ACC112 (cell line): Measurements from ENCODE around the gene DNAL4.

Experiments used
- H2AFZ ChIP-seq: fragments of 200-600 bp; sonication (generic); one replicate; pipeline ENCODE4 v1.6.0; 2017; ENCODE audit warnings: antibody characterized with exemption, low read length; ENCODE audit not compliant: unreplicated experiment
- H3K27ac ChIP-seq: fragments of 200-600 bp; sonication (generic); 2 replicates; pipeline ENCODE4 v1.5.1; 2014; ENCODE audit warnings: low read depth, mild to moderate bottlenecking, antibody characterized with exemption, low read length, moderate library complexity
- H3K27me3 ChIP-seq: fragments of 200-600 bp; sonication (generic); 2 replicates; pipeline ENCODE4 v1.6.1; 2014; ENCODE audit warnings: mild to moderate bottlenecking, antibody characterized with exemption, low read length, moderate library complexity, mixed read lengths; ENCODE audit not compliant: insufficient read depth
- H3K36me3 ChIP-seq: fragments of 200-600 bp; sonication (generic); 2 replicates; pipeline ENCODE4 v1.6.1; 2016; ENCODE audit warnings: mild to moderate bottlenecking, antibody characterized with exemption, low read length, moderate library complexity, mixed read lengths; ENCODE audit not compliant: insufficient read depth
- H3K4me1 ChIP-seq: fragments of 200-600 bp; sonication (generic); one replicate; pipeline ENCODE4 v1.6.1; 2016; ENCODE audit warnings: low read length, mixed read lengths; ENCODE audit not compliant: insufficient read depth, unreplicated experiment, control insufficient read depth
- H3K4me3 ChIP-seq: fragments of 200-600 bp; sonication (generic); 2 replicates; pipeline ENCODE4 v1.5.1; 2014; ENCODE audit warnings: mild to moderate bottlenecking, low read depth, low read length
- H3K79me2 ChIP-seq: fragments of 200-600 bp; sonication (generic); one replicate; pipeline ENCODE4 v1.6.0; 2016; ENCODE audit warnings: low read length; ENCODE audit not compliant: control insufficient read depth, unreplicated experiment, insufficient read depth

DNAL4 gene

DNA sequence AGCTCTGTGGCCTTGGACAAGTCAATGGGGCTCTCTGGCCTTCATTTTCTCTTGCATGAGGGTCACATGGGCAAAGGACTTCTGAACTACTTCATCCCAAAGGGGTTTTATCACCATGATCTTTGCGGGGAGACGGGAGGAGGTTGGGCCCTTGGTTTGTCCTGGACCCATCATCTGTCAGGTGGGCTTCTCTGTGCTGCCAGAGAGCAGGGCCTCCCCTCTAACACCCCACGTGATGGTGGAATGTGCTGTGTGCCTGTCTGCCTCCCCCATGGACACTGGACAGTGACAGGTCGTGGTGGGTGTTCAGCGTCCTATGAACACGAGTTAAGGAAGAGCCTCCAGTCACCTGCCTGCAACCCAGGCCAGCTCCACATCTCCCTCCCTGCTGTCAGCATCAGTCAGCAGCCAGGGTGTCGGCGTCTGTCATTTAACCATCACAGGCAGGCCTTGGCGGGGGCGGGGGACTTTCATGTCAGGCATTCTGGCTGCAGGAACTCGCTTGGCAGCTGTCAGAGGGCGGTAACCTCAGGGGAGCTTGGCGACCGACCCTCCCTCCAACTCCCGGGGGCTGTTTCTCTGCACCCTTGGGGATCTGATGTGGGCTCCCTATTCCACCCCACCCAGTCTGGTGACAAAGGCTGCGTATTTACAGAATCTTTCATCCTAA is 35.5 kb downstream of the DNAL4 start:
- Histone ChIP-seq H3K4me1 (peaks cover 8% of the 10 kb centered on the region), H3K4me3 (no peak overlapping the region), H3K79me2 (peaks cover 10% of the 10 kb centered on the region), H3K27me3 (no peaks in the 10 kb centered on the region), H2AFZ (no peak overlapping the region), H3K27ac (no peak overlapping the region), H3K36me3 (no peaks in the 10 kb centered on the region)

DNA sequence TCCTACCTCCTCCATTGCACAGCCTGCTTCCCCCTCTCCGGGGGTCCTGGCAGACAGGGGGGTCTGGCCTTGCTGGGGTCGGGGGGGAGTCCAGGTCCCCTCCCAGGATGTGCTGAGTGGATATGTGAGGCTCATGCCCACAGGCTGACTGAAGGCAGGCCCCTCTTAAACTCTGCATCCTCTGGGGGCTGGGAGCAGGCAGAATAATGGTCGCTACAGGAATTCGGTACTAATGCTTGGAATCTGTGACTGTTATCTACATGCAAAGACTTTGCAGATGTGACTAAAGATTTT is 36.5 kb downstream of the DNAL4 start:
- Histone ChIP-seq H3K4me1 (peaks cover 8% of the 10 kb centered on the region), H3K4me3 (no peak overlapping the region), H3K27ac (no peak overlapping the region), H2AFZ (no peak overlapping the region), H3K79me2 (peaks cover 10% of the 10 kb centered on the region), H3K36me3 (no peaks in the 10 kb centered on the region), H3K27me3 (no peaks in the 10 kb centered on the region)

DNA sequence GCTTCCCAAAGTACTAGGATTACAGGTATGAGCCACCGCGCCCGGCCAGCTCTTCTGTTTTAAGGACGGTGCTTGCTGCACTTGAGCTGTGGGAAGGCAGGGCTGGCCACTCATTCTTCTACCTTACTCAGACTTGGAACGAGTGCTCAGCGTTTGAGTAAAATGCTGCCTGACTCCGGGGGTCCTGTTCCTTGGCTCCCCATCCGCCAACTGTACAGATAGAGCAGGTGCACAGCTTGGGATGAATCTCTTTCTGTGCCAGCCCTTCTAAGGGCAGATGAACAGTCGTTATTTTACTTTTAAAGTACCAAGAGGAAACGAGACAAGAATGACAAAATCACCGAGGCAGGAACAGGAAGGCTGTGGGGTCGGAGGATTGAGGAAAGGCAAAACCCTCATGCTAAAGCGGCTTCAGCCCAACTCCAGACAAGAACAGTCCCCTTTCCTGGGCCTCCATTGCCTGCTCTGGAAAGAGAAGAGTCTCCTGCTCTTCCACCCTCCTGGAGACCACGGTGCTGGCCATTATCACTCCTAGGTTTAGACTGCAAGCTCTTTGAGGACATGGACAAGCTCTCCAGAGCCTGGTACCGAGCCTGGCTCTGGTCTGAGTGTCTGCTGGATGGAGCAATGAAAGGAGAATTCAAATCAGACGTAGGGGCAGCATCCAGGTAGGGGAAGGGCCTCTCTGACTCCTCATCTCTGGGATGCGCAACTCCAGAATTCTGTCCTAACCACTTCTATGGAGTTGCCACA is 37.1 kb downstream of the DNAL4 start:
- H3K36me3 ChIP-seq = no peaks in the 10 kb centered on the region
- peaks cover 10% of the 10 kb centered on the region for H3K79me2 ChIP-seq
- H3K27me3 ChIP-seq = no peaks in the 10 kb centered on the region
- H2AFZ ChIP-seq = no peak overlapping the region
- H3K4me3 ChIP-seq = peak overlapping the region; percentile 74
- H3K27ac ChIP-seq = no peak overlapping the region
- H3K4me1 ChIP-seq = peaks cover 8% of the 10 kb centered on the region

DNA sequence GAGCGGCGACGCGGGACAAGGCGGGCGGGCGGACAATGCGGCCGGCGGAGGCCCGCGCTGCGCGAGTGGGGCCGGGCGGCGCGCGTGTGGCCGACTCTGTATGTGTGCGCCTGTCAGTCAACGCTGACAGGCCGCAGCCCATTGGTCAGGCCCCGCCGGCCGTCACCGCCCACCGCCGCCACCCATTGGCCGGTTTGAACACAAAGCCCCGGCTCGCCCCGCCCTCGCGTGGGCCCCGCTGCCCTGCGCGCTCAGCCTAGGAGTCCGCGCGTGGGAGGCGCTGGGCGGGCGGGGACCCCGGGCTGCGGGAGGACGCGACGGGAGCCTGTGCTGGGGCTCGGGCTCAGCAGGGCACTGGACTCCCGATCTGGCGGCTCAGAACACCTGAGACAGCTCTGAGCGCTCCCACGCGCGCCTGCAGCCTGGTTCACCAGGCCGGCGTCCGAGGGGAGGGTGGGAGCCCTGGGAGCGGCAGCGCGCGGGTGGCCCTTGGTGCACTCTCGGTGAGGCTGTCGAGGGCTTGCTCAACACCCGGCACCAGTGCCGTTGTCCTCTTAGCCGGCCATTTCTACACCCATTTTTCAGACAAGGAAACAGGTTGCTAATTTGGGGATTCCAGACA is 37.9 kb downstream of the DNAL4 start, which contains the start of gene SUN2:
TSS of gene SUN2 (minus strand) at position 88 of the 622 bp plus-strand sequence. CDS start 3,370 bp downstream, outside the sequence.
- peaks cover 8% of the 10 kb centered on the region for H3K4me1 ChIP-seq
- peaks cover 10% of the 10 kb centered on the region for H3K79me2 ChIP-seq
- H3K36me3 ChIP-seq = no peaks in the 10 kb centered on the region
- peak within 1 kb of the TSS; percentile 74 for H3K4me3 ChIP-seq
- peak within 1 kb of the TSS; percentile 81 for H2AFZ ChIP-seq
- H3K27ac ChIP-seq = peak within 1 kb of the TSS; percentile 88
- H3K27me3 ChIP-seq = no peaks in the 10 kb centered on the region

DNA sequence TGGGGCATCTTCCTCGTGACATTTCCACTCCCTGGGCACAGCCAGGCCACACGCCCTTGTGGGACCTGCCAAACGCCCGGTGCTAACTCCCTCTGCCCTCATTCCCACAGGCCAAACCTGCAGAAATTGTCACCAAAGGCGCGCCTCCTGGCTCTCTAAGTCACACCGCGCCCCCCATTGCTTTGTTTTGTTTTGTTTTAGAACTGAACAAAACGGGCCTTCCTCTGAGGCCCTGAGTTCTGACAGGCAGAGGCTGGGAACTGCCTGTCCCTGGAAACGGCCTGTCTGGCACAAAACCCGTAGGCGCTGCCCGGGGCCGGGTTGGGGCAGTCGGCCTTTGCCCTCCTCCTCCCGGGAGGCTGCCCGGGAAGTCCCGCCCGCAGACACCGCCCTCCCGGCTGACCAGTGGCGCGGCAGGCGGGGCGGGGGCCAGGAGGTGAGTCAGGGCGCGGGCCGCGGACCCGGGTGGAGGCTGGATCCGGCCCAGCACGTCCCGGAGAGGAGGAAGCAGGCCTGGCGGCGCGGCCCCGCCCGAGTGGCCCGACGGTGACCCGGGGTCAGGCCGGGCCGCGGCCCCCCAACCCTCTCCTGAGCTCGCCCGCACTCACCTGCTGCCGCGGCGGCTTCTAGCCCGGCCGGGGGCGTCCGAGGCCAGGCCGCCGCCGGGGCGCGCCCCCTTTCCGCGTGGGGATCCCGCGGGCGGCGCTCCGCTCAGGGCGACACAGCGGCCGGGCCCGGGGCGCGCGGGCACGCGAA is 38.6 kb downstream of the DNAL4 start:
- Histone ChIP-seq H3K4me3 (peak overlapping the region; percentile 74), H3K27me3 (no peaks in the 10 kb centered on the region), H3K36me3 (no peaks in the 10 kb centered on the region), H3K27ac (peak overlapping the region; percentile 88), H3K4me1 (peaks cover 8% of the 10 kb centered on the region), H3K79me2 (peaks cover 10% of the 10 kb centered on the region), H2AFZ (no peak overlapping the region)

DNA sequence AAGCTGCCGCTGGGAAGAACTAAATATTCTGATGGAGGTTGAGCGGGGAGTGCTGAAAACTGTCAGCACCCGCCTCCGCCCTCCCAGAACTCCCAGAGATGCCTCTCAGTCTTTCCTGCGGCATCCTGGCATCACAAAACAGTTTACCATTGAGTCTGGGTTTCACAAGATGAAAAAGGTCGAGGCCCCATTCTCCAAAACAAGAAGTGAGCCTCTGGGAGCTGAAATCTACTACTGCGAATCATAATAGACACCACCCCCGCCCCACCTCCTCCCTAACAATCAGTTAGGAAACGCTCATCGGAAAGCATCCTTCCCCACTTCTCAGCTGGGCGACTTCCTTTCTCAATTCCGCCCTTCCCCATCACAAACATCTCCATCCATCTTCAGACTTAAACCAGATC is 39.2 kb downstream of the DNAL4 start:
- Histone ChIP-seq H3K27ac (peak overlapping the region; percentile 88), H3K36me3 (no peaks in the 10 kb centered on the region), H3K4me1 (peaks cover 8% of the 10 kb centered on the region), H3K27me3 (no peaks in the 10 kb centered on the region), H2AFZ (no peak overlapping the region), H3K79me2 (peaks cover 10% of the 10 kb centered on the region), H3K4me3 (peak overlapping the region; percentile 74)

DNA sequence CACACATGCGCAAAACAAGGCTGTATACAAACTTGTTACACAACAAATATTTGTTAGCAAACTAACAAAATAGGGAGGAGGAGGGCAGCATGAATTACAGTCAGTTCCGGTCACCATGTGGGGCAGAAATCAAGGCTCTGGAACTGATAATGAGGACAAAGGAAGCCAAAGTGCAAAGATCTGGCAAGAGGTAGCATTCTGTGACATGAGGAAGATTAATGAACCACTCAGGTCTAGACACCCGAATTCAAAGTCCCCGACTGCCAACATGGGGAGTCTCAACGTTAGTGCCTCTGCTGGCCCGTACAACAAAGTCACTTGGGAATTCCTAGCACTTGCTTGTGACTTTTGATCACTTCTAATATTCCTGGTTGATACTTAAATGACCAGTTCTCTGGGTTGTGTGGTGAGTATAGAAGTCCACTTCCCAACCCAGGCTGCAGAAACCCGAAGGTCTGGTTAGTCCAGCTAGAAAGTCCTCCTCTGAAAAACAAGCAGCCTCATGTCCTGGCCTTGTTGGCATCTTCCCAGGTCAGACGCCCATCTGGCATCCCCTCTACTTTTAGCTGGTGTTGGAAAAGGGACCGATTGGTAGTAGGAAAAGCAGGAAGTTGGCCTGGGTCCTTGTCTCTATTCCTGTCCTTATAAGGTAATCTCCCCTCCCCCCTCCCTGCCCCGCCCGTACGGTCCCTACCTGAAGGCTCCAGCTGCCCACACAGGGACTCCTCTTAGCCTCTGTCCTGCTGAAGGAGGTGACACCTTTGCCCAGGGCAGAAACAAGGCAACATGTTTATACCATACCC is 39.8 kb downstream of the DNAL4 start:
- peak overlapping the region; percentile 74 for H3K4me3 ChIP-seq
- H3K79me2 ChIP-seq = peaks cover 10% of the 10 kb centered on the region
- no peaks in the 10 kb centered on the region for H3K36me3 ChIP-seq
- H3K27me3 ChIP-seq = no peaks in the 10 kb centered on the region
- peaks cover 8% of the 10 kb centered on the region for H3K4me1 ChIP-seq
- peak overlapping the region; percentile 88 for H3K27ac ChIP-seq
- H2AFZ ChIP-seq = no peak overlapping the region

DNA sequence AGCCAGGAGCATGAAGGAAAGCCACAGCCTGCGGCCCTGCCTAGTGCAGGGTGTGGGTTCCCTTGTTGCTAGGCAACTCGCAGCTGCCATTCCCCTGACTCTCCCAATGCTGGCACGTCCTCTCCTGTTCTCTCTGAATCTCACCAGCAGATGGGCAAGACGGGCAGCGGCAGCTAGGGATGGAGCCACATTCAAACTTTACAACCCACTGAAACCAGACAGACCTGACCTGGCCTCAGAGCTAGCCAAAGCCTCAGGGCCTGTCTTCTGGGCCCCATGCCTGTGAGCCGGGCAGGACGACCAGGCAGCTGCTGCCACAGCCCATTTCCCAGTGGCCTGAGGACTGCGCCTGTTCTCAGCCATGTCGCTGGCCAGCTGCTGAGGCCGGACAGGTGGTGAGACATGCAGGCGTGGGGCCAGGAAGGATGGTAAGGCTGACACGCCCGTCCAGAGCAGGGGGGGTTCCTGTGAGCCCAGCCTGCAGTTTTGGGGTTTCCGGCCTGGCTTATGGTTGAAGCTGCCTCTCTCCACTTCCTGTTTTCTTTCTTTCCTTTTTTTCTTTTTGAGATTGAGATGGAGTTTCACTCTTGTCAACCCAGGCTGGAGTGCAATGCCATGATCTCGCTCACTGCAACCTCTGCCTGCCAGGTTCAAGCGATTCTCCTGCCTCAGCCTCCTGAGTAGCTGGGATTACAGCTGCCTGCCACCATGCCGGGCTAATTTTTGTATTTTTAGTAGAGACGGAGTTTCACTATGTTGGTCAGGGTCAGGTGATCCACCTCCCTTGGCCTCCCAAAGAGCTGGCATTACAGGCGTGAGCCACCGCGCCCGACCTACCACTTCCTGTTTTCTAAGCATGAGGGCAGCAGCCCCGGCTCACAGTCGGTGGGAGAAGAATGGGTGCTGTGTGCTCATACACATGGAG is 42.3 kb downstream of the DNAL4 start:
- peaks cover 8% of the 10 kb centered on the region for H3K4me1 ChIP-seq
- no peak overlapping the region for H2AFZ ChIP-seq
- peaks cover 10% of the 10 kb centered on the region for H3K79me2 ChIP-seq
- H3K27me3 ChIP-seq = no peaks in the 10 kb centered on the region
- H3K4me3 ChIP-seq = no peak overlapping the region
- no peaks in the 10 kb centered on the region for H3K36me3 ChIP-seq
- no peak overlapping the region for H3K27ac ChIP-seq

DNA sequence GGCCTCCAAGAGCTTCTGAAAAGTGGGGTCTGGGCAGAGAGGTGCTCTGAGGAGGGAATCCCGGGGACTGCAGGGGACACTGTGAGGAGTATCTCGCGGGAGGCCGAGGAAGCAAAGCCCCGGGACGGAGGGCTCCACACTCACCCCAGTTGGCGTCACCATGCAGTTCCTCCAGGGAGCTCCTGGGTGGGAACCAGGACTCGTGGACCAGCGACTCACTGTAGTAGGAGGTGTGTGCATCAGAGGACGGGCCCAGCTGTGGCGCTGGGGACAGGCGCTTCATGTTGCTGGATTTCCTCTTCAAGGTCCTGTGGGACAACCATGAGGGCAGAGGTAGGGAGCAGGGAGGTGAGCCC is 42.9 kb downstream of the DNAL4 start:
- Histone ChIP-seq H3K4me3 (no peak overlapping the region), H3K27ac (no peak overlapping the region), H3K36me3 (no peaks in the 10 kb centered on the region)

More for the DNA sequence above, 42.9 kb downstream of the DNAL4 start:
- peaks cover 10% of the 10 kb centered on the region for H3K79me2 ChIP-seq
- H3K4me1 ChIP-seq = peaks cover 8% of the 10 kb centered on the region
- no peak overlapping the region for H2AFZ ChIP-seq
- H3K27me3 ChIP-seq = no peaks in the 10 kb centered on the region
